ENCODE data around the gene PISD. TPM values are rescaled to one million over a fixed set of nuclear protein-coding genes. Genes with fewer than 3 reads are reported as not detected.

Gene PISD
- total RNA-seq, 2 experiments from 2014 or later: 45.6 to 45.7 TPM

DNA sequence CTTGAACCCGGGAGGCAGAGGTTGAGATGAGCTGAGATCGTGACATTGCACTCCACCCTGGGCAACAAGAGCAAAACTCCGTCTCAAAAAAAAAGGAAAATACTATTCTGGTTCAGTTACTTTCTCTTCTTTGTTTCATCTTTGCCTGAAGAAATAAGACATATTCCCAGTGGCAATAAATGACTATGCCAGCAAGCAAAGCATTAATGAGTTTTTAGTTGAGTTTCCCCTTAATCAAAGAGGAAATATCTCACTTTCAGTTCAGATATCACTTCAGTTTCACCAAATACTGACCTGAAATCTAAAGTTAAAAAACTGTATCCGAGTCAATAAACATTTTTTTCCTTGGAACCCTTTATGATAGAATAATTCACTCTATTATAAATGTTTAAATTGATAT is 10.4 kb downstream of the PISD start:
- H3K27ac Mint-ChIP-seq: peak overlapping the region; percentile 69
- no peak overlapping the region for H3K4me3 Mint-ChIP-seq
- peaks cover 57% of the 10 kb centered on the region for H3K4me1 Mint-ChIP-seq (ENCODE audit: low read depth)
- no peaks in the 10 kb centered on the region for H3K27me3 Mint-ChIP-seq (ENCODE audit: low read depth)
- no peak for DNase-seq
- intact Hi-C loops (cut with micrococcal nuclease): no loop called here
- CTCF ChIA-PET: interaction anchor here (0.6 kb wide), 1 partner anchor 543 kb away, joined by 3 read pairs; no protein-coding TSS in a partner anchor
- peaks cover 22% of the 10 kb centered on the region for H3K36me3 Mint-ChIP-seq (ENCODE audit: low read depth)
- no peaks in the 10 kb centered on the region for H3K9me3 Mint-ChIP-seq

DNA sequence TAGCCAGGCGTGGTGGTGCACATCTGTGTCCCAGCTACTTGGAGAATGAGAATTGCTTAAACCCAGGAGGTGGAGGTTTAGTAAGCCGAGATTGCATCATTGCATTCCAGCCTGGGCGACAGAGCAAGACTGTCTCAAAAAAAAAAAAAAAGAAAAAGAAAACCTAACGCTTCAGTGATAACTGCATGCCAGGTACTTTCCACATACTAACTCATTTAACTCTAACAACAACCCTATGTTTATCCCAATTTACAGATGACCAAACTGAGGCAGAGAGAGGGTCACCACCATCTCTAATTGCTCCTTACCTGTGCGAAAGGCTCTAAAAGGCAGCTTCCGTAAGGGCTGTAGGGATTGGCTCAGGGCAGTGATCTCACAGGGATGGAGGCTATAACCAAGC is 11.6 kb downstream of the PISD start:
- Mint-ChIP-seq H3K27me3 (ENCODE audit: low read depth) (no peaks in the 10 kb centered on the region), H3K9me3 (no peaks in the 10 kb centered on the region)

DNA sequence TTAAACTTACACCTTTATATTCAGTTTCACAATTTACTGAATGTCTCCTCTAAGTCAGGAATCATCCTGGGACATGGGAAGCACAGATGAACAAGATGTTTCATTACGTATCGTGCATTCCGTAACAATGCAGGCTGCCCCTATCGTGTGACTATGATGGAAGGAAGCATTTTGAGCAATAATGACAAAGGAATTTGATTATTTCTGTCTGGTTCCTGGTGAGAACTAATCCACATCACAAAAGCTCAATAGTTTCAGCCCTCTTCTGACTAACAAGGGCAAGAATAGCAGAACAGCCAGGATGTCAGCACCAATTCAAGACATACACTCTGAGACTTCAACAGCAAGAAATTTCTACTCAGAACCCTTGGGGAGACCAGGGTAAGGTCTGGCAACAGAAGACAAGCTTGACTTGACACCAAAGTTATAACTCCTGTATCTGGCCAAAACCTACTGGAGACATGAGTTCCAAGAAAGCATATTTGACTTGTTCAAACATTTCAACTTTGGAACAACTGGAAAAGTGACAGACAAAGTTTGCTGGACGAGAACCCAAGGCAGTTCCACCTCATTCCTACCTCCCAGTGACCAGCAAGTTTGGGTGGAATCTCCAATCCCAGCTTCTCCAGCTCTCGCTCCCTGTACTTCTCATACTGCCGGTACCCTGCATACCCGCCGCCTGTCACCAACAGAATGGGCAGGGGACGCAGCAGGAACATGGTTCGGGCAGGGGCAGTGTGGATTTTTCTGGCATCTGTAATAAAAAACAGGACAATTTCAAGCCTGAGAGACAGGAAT is 14.3 kb downstream of the PISD start:
- CTCF ChIA-PET: interaction anchor here (1.5 kb wide), 1 partner anchor 14 kb away, joined by 3 read pairs; no protein-coding TSS in a partner anchor
- DNase-seq: no peak
- no peak overlapping the region for H3K4me3 Mint-ChIP-seq
- intact Hi-C loops (cut with micrococcal nuclease): loop anchor here (10.0 kb wide), 1 partner anchor 473 kb away; no protein-coding TSS in a partner anchor
- H3K27ac Mint-ChIP-seq: peak overlapping the region; percentile 91
- peaks cover 63% of the 10 kb centered on the region for H3K4me1 Mint-ChIP-seq (ENCODE audit: low read depth)
- peaks cover 29% of the 10 kb centered on the region for H3K36me3 Mint-ChIP-seq (ENCODE audit: low read depth)
- H3K27me3 Mint-ChIP-seq (ENCODE audit: low read depth): no peaks in the 10 kb centered on the region
- no peaks in the 10 kb centered on the region for H3K9me3 Mint-ChIP-seq

More for the DNA sequence above, 11.6 kb downstream of the PISD start:
- H3K36me3 Mint-ChIP-seq (ENCODE audit: low read depth): peaks cover 24% of the 10 kb centered on the region
- intact Hi-C loops (cut with micrococcal nuclease): no loop called here
- H3K27ac Mint-ChIP-seq: no peak overlapping the region
- H3K4me1 Mint-ChIP-seq (ENCODE audit: low read depth): peaks cover 65% of the 10 kb centered on the region
- no peak for DNase-seq
- no peak overlapping the region for H3K4me3 Mint-ChIP-seq
- CTCF ChIA-PET: no interaction called here

DNA sequence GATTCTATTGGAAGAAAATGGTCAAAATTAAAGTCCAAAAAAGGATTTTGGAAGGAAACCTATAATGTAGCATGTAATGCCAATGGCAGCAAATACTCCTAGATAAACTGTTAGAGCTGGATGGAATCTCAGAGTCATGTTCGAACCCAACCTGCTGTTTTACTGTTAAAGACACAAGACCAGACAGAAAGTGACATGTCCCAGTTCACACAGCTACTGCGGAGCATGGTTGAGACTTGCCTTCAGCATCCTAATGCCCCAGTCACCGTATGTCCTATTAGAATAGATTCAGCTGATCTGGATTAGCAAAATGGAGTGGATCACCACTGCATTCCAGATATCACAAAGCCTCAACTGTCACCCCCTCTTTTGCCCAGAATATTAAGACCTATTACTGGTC is 14.9 kb downstream of the PISD start:
- intact Hi-C loops (cut with micrococcal nuclease): loop anchor here (10.0 kb wide), 1 partner anchor 472 kb away; no protein-coding TSS in a partner anchor
- H3K4me3 Mint-ChIP-seq: no peak overlapping the region
- H3K4me1 Mint-ChIP-seq (ENCODE audit: low read depth): peaks cover 59% of the 10 kb centered on the region

DNA sequence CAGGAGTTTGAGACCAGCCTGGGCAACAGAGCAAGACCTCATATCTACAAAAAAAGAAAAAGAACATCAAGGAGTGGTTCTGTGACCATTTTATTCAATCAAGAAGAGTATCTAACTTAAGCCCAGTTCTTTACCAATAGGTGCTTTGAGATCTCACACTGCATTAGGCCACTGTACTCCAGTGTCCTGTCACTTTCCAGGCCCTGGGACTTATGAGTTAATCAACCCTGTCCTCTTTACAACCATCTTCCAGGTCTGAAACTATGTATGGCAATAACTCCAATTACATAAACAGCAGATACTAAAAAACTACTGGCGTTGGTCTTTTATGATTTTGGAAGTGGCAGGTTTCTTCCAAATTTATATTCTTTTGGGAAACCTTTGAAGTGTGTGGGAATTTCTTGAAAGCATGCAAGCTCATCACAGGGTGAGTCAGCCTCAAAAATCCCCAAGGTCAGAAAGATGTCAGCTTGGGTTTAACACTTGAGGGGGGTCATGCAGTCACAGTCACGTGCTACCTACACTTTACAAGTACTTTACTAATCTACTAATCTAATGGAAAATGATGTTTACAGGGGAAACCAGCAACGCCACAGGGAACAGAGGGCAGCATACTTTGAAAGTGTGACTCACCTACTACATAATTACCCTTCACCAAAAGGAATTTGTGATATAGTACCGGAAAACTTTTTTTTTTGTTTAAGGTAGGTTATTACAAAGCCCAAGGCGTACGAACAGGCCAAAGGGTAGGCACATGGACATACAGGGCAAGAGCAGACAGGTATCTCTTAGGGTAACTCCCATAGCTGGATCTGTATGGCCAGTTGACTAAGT is 15.6 kb downstream of the PISD start:
- CTCF ChIA-PET: interaction anchor here (0.9 to 1.5 kb wide), 2 partner anchors 11 to 12 kb away, joined by 3 read pairs; no protein-coding TSS in a partner anchor
- Mint-ChIP-seq H3K36me3 (ENCODE audit: low read depth) (peaks cover 32% of the 10 kb centered on the region), H3K9me3 (no peaks in the 10 kb centered on the region), H3K4me1 (ENCODE audit: low read depth) (peaks cover 53% of the 10 kb centered on the region), H3K27me3 (ENCODE audit: low read depth) (no peaks in the 10 kb centered on the region), H3K4me3 (no peak overlapping the region), H3K27ac (peak overlapping the region; percentile 91)
- peak; percentile 76 for DNase-seq
- intact Hi-C loops (cut with micrococcal nuclease): loop anchor here (1.0 to 10.0 kb wide), 5 partner anchors 16 to 472 kb away; partner anchors contain the start of genes PISD and SFI1

More for the DNA sequence above, 14.9 kb downstream of the PISD start:
- DNase-seq: no peak
- peaks cover 32% of the 10 kb centered on the region for H3K36me3 Mint-ChIP-seq (ENCODE audit: low read depth)
- H3K9me3 Mint-ChIP-seq: no peaks in the 10 kb centered on the region
- CTCF ChIA-PET: interaction anchor here (0.9 to 1.5 kb wide), 2 partner anchors 11 to 13 kb away, joined by 3 read pairs; no protein-coding TSS in a partner anchor
- H3K27ac Mint-ChIP-seq: peak overlapping the region; percentile 91
- H3K27me3 Mint-ChIP-seq (ENCODE audit: low read depth): no peaks in the 10 kb centered on the region

DNA sequence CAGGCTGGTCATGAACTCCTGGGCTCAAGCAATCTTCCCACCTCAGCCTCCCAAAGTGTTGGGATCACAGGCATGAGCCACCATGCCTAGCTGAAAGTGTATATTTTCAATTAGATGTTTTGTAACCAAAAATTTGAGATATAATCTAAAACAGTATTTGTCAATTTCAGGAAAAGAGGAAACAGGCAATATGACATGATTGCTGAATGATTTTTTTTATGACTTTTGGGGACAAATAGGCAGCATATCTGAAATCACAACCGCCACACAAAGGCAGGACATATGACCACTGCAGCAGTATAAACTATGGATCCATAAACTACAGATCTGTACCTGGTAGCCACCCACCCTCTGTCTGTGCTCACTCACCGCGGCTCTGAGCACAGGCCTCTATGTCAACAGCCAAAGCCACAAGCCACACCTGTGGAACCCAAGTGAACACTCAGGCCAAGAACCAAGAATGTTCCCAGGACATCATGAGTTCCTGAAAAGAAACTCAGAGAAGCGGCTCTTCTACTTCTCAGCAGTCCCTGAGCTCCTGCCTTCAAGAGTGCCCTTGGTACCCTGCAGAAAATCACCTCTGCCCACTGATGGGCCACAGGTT is 22.5 kb downstream of the PISD start:
- Mint-ChIP-seq H3K36me3 (ENCODE audit: low read depth) (peaks cover 9% of the 10 kb centered on the region), H3K4me1 (ENCODE audit: low read depth) (peaks cover 50% of the 10 kb centered on the region), H3K27me3 (ENCODE audit: low read depth) (no peaks in the 10 kb centered on the region), H3K4me3 (no peak overlapping the region), H3K27ac (peak overlapping the region; percentile 60), H3K9me3 (no peaks in the 10 kb centered on the region)
- intact Hi-C loops (cut with micrococcal nuclease): loop anchor here (10.0 kb wide), 1 partner anchor 465 kb away; no protein-coding TSS in a partner anchor
- DNase-seq: no peak
- CTCF ChIA-PET: interaction anchor here (0.7 kb wide), 1 partner anchor 77 kb away, joined by 3 read pairs; no protein-coding TSS in a partner anchor

DNA sequence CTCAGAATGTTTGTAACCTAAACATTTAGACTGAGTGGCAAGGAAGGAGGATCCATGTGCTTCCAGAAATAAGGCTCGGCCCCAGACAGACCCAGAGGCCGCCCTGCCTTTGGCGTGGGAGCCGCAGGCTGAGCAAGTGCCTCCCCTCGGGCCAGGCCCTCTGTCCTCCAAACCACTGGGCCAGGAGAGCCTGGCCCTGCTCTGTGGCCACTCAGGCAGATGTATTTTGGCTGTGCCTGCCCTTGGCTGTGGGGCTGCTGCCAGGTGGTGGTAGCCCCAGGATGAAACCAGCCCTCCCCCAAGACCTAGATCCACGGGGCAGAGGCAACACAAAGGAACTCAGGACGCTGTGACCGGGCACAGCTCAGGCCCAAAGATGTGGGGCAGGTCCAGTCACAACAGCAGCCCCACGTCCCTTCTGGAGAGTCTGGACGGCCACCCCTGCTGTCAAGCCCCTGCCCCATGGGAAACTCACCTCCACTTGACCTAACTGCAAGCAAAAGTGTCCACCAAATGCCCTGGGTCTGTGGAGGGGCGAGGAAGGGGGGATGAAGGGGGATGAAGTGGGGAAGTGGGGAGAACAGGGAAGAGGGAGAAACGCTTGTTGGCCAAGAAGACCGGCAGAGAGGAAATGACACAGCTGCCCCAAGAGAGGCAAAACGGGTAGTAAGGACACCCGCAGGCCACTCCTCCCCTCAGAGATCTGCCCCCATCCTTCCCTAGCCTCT is 24.0 kb downstream of the PISD start:
- H3K9me3 Mint-ChIP-seq: no peaks in the 10 kb centered on the region
- H3K4me1 Mint-ChIP-seq (ENCODE audit: low read depth): peaks cover 51% of the 10 kb centered on the region
- peak overlapping the region; percentile 60 for H3K27ac Mint-ChIP-seq
- no peak for DNase-seq
- H3K27me3 Mint-ChIP-seq (ENCODE audit: low read depth): no peaks in the 10 kb centered on the region
- H3K36me3 Mint-ChIP-seq (ENCODE audit: low read depth): peaks cover 3% of the 10 kb centered on the region
- intact Hi-C loops (cut with micrococcal nuclease): no loop called here
- CTCF ChIA-PET: interaction anchor here (0.8 to 1.1 kb wide), 2 partner anchors 147 to 187 kb away, joined by 3 read pairs; no protein-coding TSS in a partner anchor
- H3K4me3 Mint-ChIP-seq: no peak overlapping the region

DNA sequence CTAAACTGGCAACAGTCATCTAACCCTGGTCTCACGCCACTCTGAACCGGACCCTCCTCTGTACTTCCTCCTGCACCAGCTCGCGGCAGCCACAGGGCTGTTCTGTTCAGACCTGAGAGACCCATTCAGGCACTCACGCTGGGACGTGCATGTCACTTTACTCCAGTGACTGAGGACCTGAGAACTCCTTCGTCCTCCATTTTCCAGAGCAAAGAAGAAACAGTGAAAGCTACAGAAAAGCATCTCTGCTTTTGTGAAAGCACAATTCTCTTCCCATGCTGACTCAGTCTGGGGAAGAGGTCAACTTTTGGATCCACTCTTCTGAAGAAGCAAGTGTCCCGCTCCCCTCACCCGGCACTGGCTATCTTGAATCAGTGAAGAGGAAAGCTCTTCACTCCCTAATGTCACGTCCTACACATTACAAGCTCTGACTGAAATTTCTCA is 24.5 kb downstream of the PISD start:
- Mint-ChIP-seq H3K27ac (peak overlapping the region; percentile 3), H3K4me3 (no peak overlapping the region), H3K9me3 (no peaks in the 10 kb centered on the region), H3K27me3 (ENCODE audit: low read depth) (no peaks in the 10 kb centered on the region), H3K36me3 (ENCODE audit: low read depth) (peaks cover 2% of the 10 kb centered on the region), H3K4me1 (ENCODE audit: low read depth) (peaks cover 50% of the 10 kb centered on the region)
- no peak for DNase-seq
- CTCF ChIA-PET: interaction anchor here (0.8 to 1.1 kb wide), 2 partner anchors 146 to 186 kb away, joined by 3 read pairs; no protein-coding TSS in a partner anchor
- intact Hi-C loops (cut with micrococcal nuclease): no loop called here

DNA sequence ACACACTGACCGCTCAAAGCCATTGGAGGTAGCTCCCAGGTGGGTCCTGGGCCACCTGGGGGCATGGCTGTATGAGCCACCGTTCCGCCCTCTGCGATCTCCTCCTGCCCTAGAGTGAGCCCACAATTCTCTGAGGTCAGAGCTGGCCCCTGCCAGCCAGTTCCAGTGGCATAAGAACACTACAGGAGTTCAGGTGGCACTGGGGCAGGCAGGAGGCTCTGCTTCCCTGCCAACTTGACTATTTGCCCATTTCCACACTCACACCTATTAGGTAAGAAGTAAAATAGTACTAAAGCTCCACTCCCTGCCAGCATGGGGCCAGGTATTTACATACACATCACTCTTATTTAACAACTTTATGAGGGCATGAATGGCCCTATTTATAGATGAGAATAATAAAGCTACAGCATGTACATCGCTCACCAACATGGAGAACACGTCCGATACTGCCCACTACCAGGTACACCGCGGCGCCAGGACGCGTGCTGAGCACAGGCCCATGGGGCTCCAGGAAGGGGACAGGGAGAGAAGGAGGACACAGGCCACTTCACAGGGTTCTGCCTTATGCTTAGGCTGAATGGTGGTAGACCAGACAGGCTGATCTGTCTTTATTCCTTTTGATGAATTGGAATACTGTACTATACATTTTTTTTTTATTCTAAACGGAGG is 26.2 kb downstream of the PISD start:
- CTCF ChIA-PET: interaction anchor here (0.7 to 4.2 kb wide), 7 partner anchors 18 to 182 kb away, joined by 3 to 14 read pairs (median 4); no protein-coding TSS in a partner anchor
- Mint-ChIP-seq H3K4me3 (no peak overlapping the region), H3K27ac (peak overlapping the region; percentile 32), H3K9me3 (no peaks in the 10 kb centered on the region), H3K4me1 (ENCODE audit: low read depth) (peaks cover 50% of the 10 kb centered on the region), H3K36me3 (ENCODE audit: low read depth) (no peaks in the 10 kb centered on the region), H3K27me3 (ENCODE audit: low read depth) (no peaks in the 10 kb centered on the region)
- DNase-seq: no peak
- intact Hi-C loops (cut with micrococcal nuclease): no loop called here

DNA sequence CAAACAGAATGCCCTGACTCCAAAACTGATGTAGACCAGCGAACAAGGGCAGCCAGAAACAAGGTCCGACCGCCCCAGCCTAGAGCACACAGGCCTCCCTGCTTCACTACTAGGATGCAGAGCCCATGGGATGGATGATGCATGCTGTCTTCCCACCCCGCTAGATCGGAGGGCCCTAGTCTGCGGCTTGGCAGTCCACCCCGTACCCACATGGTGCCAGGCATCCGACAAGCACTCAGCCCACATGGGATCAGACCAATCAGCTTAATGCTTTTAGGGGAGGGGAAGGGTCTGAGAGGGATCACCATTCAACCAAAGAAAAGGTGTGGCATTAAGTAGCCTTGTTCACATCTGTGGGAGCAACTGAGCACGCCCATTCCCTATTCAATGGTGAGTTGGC is 30.6 kb downstream of the PISD start:
- H3K27me3 Mint-ChIP-seq (ENCODE audit: low read depth): no peaks in the 10 kb centered on the region
- H3K4me3 Mint-ChIP-seq: peak overlapping the region; percentile 84
- CTCF ChIA-PET: interaction anchor here (0.7 to 1.9 kb wide), 5 partner anchors 30 to 424 kb away, joined by 3 to 6 read pairs (median 4); partner anchors contain the start of gene PISD
- peaks cover 4% of the 10 kb centered on the region for H3K36me3 Mint-ChIP-seq (ENCODE audit: low read depth)
- no peak for DNase-seq
- peak overlapping the region; percentile 86 for H3K27ac Mint-ChIP-seq
- intact Hi-C loops (cut with micrococcal nuclease): loop anchor here (2.0 to 5.0 kb wide), 5 partner anchors 234 to 549 kb away; partner anchors contain the start of genes DRG1, LIMK2, PIK3IP1 and SELENOM
- peaks cover 52% of the 10 kb centered on the region for H3K4me1 Mint-ChIP-seq (ENCODE audit: low read depth)
- H3K9me3 Mint-ChIP-seq: no peaks in the 10 kb centered on the region
